Endothelial cell of umbilical vein (primary cell): ENCODE measurements around the gene AZI2. TPM values are rescaled to one million over a fixed set of nuclear protein-coding genes. Genes with fewer than 3 reads are reported as not detected.

Experiments used
- BruUV-seq: library from RNA; stranded (reverse); fragments of 400-500 nt; replicated peaks from 2 replicates; lab custom pipeline; 2021; lab: Mats Ljungman, UMichigan
- CTCF ChIA-PET: fragments of 300-600, 350-600 bp; sonication (Branson Sonifier 250); formaldehyde crosslinking; loops from one replicate; lab custom pipeline; 2021; ENCODE audit warnings: antibody characterized with exemption, inconsistent platforms; lab: Charles Lee
- POLR2A ChIA-PET: fragments of 300-600, 350-600 bp; sonication (Branson Sonifier 250); formaldehyde crosslinking; loops from one replicate; lab custom pipeline; 2021; ENCODE audit warnings: antibody characterized with exemption, inconsistent platforms; lab: Charles Lee
- DNase-seq: peaks from one replicate; pipeline ENCODE4 v3.0.0-alpha.2; 2011; ENCODE audit warnings: low read depth, low spot score
- FAIRE-seq: peaks from 2 replicates; lab custom pipeline; 2011; peaks lifted over from hg19 to GRCh38; lab: Jason Lieb, UNC
- H2AFZ ChIP-seq: 2 replicates; pipeline ENCODE4 v1.6.0; 2012; ENCODE audit warnings: low read depth, low read length, control low read depth, inconsistent platforms
- H3K27ac ChIP-seq: 2 replicates; pipeline ENCODE4 v1.5.1; 2011; ENCODE audit warnings: low read depth, mild to moderate bottlenecking, control low read depth, low read length, moderate library complexity; ENCODE audit not compliant: insufficient read depth
- H3K27me3 ChIP-seq, 2 experiments: 2 replicates each; pipeline versions ENCODE4 v1.6.0 to v1.6.1; 2011; ENCODE audit warnings: low read length in 2 of 2, mixed read lengths in 1 of 2; ENCODE audit not compliant: control insufficient read depth in 2 of 2, insufficient read depth in 2 of 2
- H3K36me3 ChIP-seq, 2 experiments: 2 replicates in 1 of 2; 3 replicates in 1 of 2; pipeline ENCODE4 v1.5.1; 2011; ENCODE audit warnings: low read length in 2 of 2, mild to moderate bottlenecking in 1 of 2, moderate library complexity in 1 of 2; ENCODE audit not compliant: control insufficient read depth in 2 of 2, insufficient read depth in 2 of 2; ENCODE audit errors: extremely low read depth in 1 of 2
- H3K4me1 ChIP-seq: 3 replicates; pipeline ENCODE4 v1.5.1; 2011; ENCODE audit warnings: mild to moderate bottlenecking, low read length; ENCODE audit not compliant: control insufficient read depth, insufficient read depth; ENCODE audit errors: extremely low read depth
- H3K4me2 ChIP-seq: 2 replicates; pipeline ENCODE4 v1.6.1; 2011; ENCODE audit warnings: low read length, control low read depth, mixed read lengths; ENCODE audit not compliant: insufficient read depth
- H3K4me3 ChIP-seq, 3 experiments: fragments of 200-600 bp in 1 of 3; sonication (generic), shearing (Covaris generic) in 1 of 3; replicated peaks in 1 of 3; 2 replicates each; pipeline ENCODE4 v1.5.1; 2011 to 2016; ENCODE audit warnings: control low read depth in 3 of 3, low read length in 3 of 3, mild to moderate bottlenecking in 2 of 3, inconsistent platforms in 1 of 3, low read depth in 1 of 3, moderate library complexity in 1 of 3; ENCODE audit not compliant: insufficient read depth in 1 of 3
- H3K79me2 ChIP-seq: 2 replicates; pipeline ENCODE4 v1.6.0; 2012; ENCODE audit warnings: low read length, inconsistent platforms; ENCODE audit not compliant: control insufficient read depth, insufficient read depth
- H3K9ac ChIP-seq: replicated peaks from 2 replicates; pipeline ENCODE3; 2011; ENCODE audit warnings: low read length, control low read depth; ENCODE audit not compliant: insufficient read depth; ENCODE audit errors: extremely low read depth
- H3K9me1 ChIP-seq: replicated peaks from 3 replicates; pipeline ENCODE4 v1.6.0; 2011; ENCODE audit warnings: mild to moderate bottlenecking, low read length; ENCODE audit not compliant: control insufficient read depth, insufficient read depth; ENCODE audit errors: extremely low read depth
- H3K9me3 ChIP-seq: replicated peaks from 2 replicates; pipeline ENCODE4 v1.5.1; 2012; ENCODE audit warnings: low read length, inconsistent platforms; ENCODE audit not compliant: control insufficient read depth, insufficient read depth
- H4K20me1 ChIP-seq: replicated peaks from 2 replicates; pipeline ENCODE3; 2011; ENCODE audit warnings: mild to moderate bottlenecking, low read length; ENCODE audit not compliant: control insufficient read depth, insufficient read depth; ENCODE audit errors: extremely low read depth
- EZH2 ChIP-seq: IDR thresholded peaks from 2 replicates; pipeline ENCODE4 v1.6.1; 2012; ENCODE audit warnings: borderline replicate concordance, low read depth, mild to moderate bottlenecking, moderate library complexity, low read length, inconsistent platforms; ENCODE audit not compliant: severe bottlenecking
- FOS ChIP-seq: IDR thresholded peaks from 2 replicates; pipeline ENCODE4 v1.6.1; 2011; ENCODE audit warnings: mild to moderate bottlenecking, low read length, moderate library complexity, borderline replicate concordance; ENCODE audit not compliant: insufficient read depth
- GATA2 ChIP-seq: IDR thresholded peaks from 2 replicates; pipeline ENCODE4 v1.7.0; 2011; ENCODE audit warnings: low read depth, mild to moderate bottlenecking, moderate library complexity, mixed read lengths, low read length; ENCODE audit not compliant: insufficient read length, insufficient read depth
- JUN ChIP-seq: IDR thresholded peaks from 2 replicates; pipeline ENCODE4 v1.6.1; 2011; ENCODE audit warnings: borderline replicate concordance, low read depth; ENCODE audit not compliant: insufficient read length, insufficient read depth
- MYC ChIP-seq: IDR thresholded peaks from one replicate; pipeline ENCODE4 v1.6.1; 2011; ENCODE audit warnings: mild to moderate bottlenecking, low read depth, low read length
- POLR2A ChIP-seq: IDR thresholded peaks from 2 replicates; pipeline ENCODE4 v1.6.1; 2012; ENCODE audit warnings: low read depth, mild to moderate bottlenecking, control low read depth, low read length
- POLR2AphosphoS5 ChIP-seq: IDR thresholded peaks from 2 replicates; pipeline ENCODE4 v1.6.1; 2012; ENCODE audit warnings: low read depth, mild to moderate bottlenecking, control low read depth, low read length, moderate library complexity; ENCODE audit not compliant: insufficient read depth
- dilution Hi-C: fragments of 300-500 bp; cut with MboI; formaldehyde crosslinking; loops from one replicate; pipeline ENCODE4 v1.15.0; 2019; ENCODE audit warnings: low sequenced_read_pairs; ENCODE audit not compliant: extremely low pct_ligation_motif_present
- intact Hi-C: fragments of 100-400 bp; cut with micrococcal nuclease; formaldehyde crosslinking; loops from one replicate; pipeline ENCODE4 v1.10.0; 2022
- polyA plus RNA-seq, 4 experiments: library from polyadenylated mRNA; depleted of rRNA in 3 of 4; stranded (reverse) in 3 of 4; unstranded in 1 of 4; fragments of >200 nt; gene quantifications; 2 replicates each; pipeline versions ENCODE4 v1.2.1 to v1.2.3, GENCODE V29; 2011 to 2012; ENCODE audit warnings: missing spikeins in 1 of 4
- total RNA-seq: library from RNA; stranded (reverse); gene quantifications from 2 replicates; pipeline ENCODE4 v1.2.3, GENCODE V29; 2021
- TF ChIP-seq, protein P1 (sequence below): IDR thresholded peaks from 2 replicates; pipeline ENCODE4 v1.6.1; 2011; ENCODE audit not compliant: insufficient read depth, insufficient read length
- TF ChIP-seq, protein P2 (sequence below), 2 donors: IDR thresholded peaks; 1 replicate in 1 of 2; 2 replicates in 1 of 2; pipeline ENCODE4 v1.5.1; 2011; ENCODE audit warnings: low read length in 2 of 2, mild to moderate bottlenecking in 2 of 2, moderate library complexity in 2 of 2, control low read depth in 1 of 2, inconsistent platforms in 1 of 2, low read depth in 1 of 2; ENCODE audit not compliant: insufficient read depth in 1 of 2; ENCODE audit errors: extremely low read depth in 1 of 2

AZI2 gene
- total and polyA plus RNA-seq, 2 donors (not counting 3 experiments of a cell fraction or from before 2014, with no cell fraction given) = 17.4 to 39.5 TPM

DNA sequence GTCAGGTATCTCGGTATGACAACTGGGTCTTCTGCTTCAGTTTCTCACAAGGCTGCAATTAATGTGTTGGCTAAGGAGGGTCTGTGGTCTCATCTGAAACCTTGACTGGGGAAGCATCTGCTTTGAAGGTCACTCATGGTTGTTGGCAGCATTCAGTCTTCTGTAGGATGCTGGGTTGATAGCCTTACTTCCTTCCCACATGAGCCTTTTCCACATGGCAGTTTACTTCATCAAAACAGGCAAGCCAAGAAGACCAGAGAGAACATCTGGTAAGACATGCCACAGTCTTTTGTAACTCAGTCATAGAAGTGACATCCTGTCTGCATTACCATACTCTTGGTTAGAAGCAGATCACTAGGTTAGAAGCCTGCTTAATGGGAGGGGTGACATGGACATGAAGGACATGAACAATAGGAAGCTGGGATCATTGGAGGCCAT is 57.7 kb downstream of the AZI2 start:
- Histone ChIP-seq H3K4me3 (no peak overlapping the region), H3K27me3 (no peaks in the 10 kb centered on the region), H3K4me1 (peaks cover 5% of the 10 kb centered on the region), H3K36me3 (no peaks in the 10 kb centered on the region), H4K20me1 (no peaks in the 10 kb centered on the region), H3K4me2 (no peak overlapping the region), H2AFZ (no peak overlapping the region), H3K9ac (no peak overlapping the region), H3K27ac (no peak overlapping the region), H3K9me1 (no peaks in the 10 kb centered on the region), H3K9me3 (no peaks in the 10 kb centered on the region), H3K79me2 (no peaks in the 10 kb centered on the region)
- CTCF ChIA-PET = no interaction called here
- no TSS peak for BruUV-seq
- DNase-seq (no peak), FAIRE-seq (no peak)
- intact Hi-C loops = no loop called here
- POLR2A ChIA-PET = no interaction called here
- dilution Hi-C loops = no loop called here
- TF ChIP-seq GATA2 (no peak), EZH2 (no peak), MYC (no peak), POLR2A (no peak), FOS (no peak), JUN (no peak), POLR2AphosphoS5 (no peak)
- TF ChIP-seq, protein P1, sequence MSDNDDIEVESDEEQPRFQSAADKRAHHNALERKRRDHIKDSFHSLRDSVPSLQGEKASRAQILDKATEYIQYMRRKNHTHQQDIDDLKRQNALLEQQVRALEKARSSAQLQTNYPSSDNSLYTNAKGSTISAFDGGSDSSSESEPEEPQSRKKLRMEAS = no peak
- TF ChIP-seq, protein P2, sequence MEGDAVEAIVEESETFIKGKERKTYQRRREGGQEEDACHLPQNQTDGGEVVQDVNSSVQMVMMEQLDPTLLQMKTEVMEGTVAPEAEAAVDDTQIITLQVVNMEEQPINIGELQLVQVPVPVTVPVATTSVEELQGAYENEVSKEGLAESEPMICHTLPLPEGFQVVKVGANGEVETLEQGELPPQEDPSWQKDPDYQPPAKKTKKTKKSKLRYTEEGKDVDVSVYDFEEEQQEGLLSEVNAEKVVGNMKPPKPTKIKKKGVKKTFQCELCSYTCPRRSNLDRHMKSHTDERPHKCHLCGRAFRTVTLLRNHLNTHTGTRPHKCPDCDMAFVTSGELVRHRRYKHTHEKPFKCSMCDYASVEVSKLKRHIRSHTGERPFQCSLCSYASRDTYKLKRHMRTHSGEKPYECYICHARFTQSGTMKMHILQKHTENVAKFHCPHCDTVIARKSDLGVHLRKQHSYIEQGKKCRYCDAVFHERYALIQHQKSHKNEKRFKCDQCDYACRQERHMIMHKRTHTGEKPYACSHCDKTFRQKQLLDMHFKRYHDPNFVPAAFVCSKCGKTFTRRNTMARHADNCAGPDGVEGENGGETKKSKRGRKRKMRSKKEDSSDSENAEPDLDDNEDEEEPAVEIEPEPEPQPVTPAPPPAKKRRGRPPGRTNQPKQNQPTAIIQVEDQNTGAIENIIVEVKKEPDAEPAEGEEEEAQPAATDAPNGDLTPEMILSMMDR (IDR thresholded peaks at IDR 0.05; ENCODE audit: extremely low read depth in 1 of 2, insufficient read depth in 1 of 2, low read depth in 1 of 2, low read length in 2 of 2) = no peak
